Neural progenitor cell (in vitro differentiated cells): Measurements from ENCODE around the gene KRTAP23-1.

Source experiments
- EZH2 ChIP-seq: fragments of 200-600 bp; sonication (generic); IDR thresholded peaks from 2 replicates; pipeline ENCODE4 v1.6.1; 2017; ENCODE audit warnings: antibody characterized with exemption, mild to moderate bottlenecking, moderate library complexity
- TF ChIP-seq, protein P1 (sequence below): fragments of 200-600 bp; sonication (generic); IDR thresholded peaks from 2 replicates; pipeline ENCODE4 v1.5.1; 2017; ENCODE audit warnings: antibody characterized with exemption, mild to moderate bottlenecking

GRCh38 chr21:30338717-30339116, 9.7 kb downstream of the KRTAP23-1 start:
- TF ChIP-seq, protein P1, sequence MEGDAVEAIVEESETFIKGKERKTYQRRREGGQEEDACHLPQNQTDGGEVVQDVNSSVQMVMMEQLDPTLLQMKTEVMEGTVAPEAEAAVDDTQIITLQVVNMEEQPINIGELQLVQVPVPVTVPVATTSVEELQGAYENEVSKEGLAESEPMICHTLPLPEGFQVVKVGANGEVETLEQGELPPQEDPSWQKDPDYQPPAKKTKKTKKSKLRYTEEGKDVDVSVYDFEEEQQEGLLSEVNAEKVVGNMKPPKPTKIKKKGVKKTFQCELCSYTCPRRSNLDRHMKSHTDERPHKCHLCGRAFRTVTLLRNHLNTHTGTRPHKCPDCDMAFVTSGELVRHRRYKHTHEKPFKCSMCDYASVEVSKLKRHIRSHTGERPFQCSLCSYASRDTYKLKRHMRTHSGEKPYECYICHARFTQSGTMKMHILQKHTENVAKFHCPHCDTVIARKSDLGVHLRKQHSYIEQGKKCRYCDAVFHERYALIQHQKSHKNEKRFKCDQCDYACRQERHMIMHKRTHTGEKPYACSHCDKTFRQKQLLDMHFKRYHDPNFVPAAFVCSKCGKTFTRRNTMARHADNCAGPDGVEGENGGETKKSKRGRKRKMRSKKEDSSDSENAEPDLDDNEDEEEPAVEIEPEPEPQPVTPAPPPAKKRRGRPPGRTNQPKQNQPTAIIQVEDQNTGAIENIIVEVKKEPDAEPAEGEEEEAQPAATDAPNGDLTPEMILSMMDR: no peak
- no peak for TF ChIP-seq EZH2
